HepG2 (cell line): ENCODE measurements around the gene SHANK3. TPM values are rescaled to one million over a fixed set of nuclear protein-coding genes. Genes with fewer than 3 reads are reported as not detected.

Source experiments
- ATAC-seq: fragments of 200-7000 bp; cut with Tn5 transposase; 3 replicates; pipeline ENCODE4 v1.9.1; 2020; ENCODE audit warnings: mild to moderate bottlenecking, moderate library complexity
- BruUV-seq: library from RNA; stranded (reverse); fragments of 400-500 nt; replicated peaks from 2 replicates; lab custom pipeline; 2021; lab: Mats Ljungman, UMichigan
- CTCF ChIA-PET: fragments of 300-600 bp; formaldehyde crosslinking; extraction: SDS; loops from one replicate; lab custom pipeline; 2021; ENCODE audit warnings: low total read pairs, inconsistent platforms, low intra/inter-chr PET ratio; lab: Yijun Ruan, JAX
- POLR2A ChIA-PET: fragments of 350-600 bp; sonication (Branson Sonifier 250); formaldehyde crosslinking; loops from one replicate; lab custom pipeline; 2020; ENCODE audit warnings: antibody characterized with exemption, inconsistent platforms; lab: Yijun Ruan, JAX
- DNase-seq: peaks from one replicate; pipeline ENCODE4 v3.0.0-alpha.2; 2015; ENCODE audit warnings: low spot score
- FAIRE-seq: peaks from 3 replicates; lab custom pipeline; 2011; peaks lifted over from hg19 to GRCh38; lab: Jason Lieb, UNC
- H2AFZ ChIP-seq: one replicate; pipeline ENCODE4 v1.6.1; 2011; ENCODE audit warnings: low read length, inconsistent platforms
- H3K27ac ChIP-seq: fragments of 300-600 bp; 3 replicates; pipeline ENCODE4 v1.8.0; 2011; ENCODE audit warnings: mixed run types, mild to moderate bottlenecking, mixed read lengths, low read length, inconsistent platforms; ENCODE audit not compliant: insufficient read depth; ENCODE audit errors: extremely low read length
- H3K27me3 ChIP-seq, 2 experiments: fragments of 200-600 bp in 1 of 2; 2 replicates in 1 of 2; 3 replicates in 1 of 2; pipeline versions ENCODE4 v1.6.0 to v1.8.0; 2011; ENCODE audit warnings: low read length in 2 of 2, mild to moderate bottlenecking in 2 of 2, moderate library complexity in 2 of 2, inconsistent platforms in 1 of 2; ENCODE audit not compliant: insufficient read depth in 2 of 2, control insufficient read depth in 1 of 2
- H3K36me3 ChIP-seq, 2 experiments: fragments of 200-600 bp in 1 of 2; replicated peaks in 1 of 2; 2 replicates in 1 of 2; 3 replicates in 1 of 2; pipeline versions ENCODE4 v1.5.1 to v1.8.0; 2011; ENCODE audit warnings: low read length in 2 of 2, inconsistent platforms in 1 of 2; ENCODE audit not compliant: insufficient read depth in 2 of 2, control insufficient read depth in 1 of 2
- H3K4me1 ChIP-seq: 2 replicates; pipeline ENCODE4 v1.5.1; 2012; ENCODE audit warnings: low read length, inconsistent platforms; ENCODE audit not compliant: insufficient read depth
- H3K4me2 ChIP-seq: 2 replicates; pipeline ENCODE4 v1.6.0; 2011; ENCODE audit warnings: low read depth, low read length, inconsistent platforms
- H3K4me3 ChIP-seq, 3 experiments: fragments of 200-600 bp in 1 of 3; sonication (generic), shearing (Covaris generic) in 1 of 3; replicated peaks in 1 of 3; 2 replicates each; pipeline ENCODE4 v1.5.1; 2011 to 2016; ENCODE audit warnings: low read length in 3 of 3, inconsistent platforms in 2 of 3, low read depth in 2 of 3, mild to moderate bottlenecking in 2 of 3, control low read depth in 1 of 3, mixed read lengths in 1 of 3; ENCODE audit not compliant: insufficient read depth in 1 of 3
- H3K79me2 ChIP-seq: one replicate; pipeline ENCODE4 v1.6.1; 2011; ENCODE audit warnings: low read length, inconsistent platforms; ENCODE audit not compliant: insufficient read depth
- H3K9ac ChIP-seq: 2 replicates; pipeline ENCODE4 v1.6.0; 2011; ENCODE audit warnings: mild to moderate bottlenecking, low read depth, low read length, inconsistent platforms; ENCODE audit not compliant: insufficient read depth
- H3K9me3 ChIP-seq: 2 replicates; pipeline ENCODE4 v1.5.1; 2012; ENCODE audit warnings: mild to moderate bottlenecking, low read length
- H4K20me1 ChIP-seq: 2 replicates; pipeline ENCODE4 v1.6.0; 2011; ENCODE audit warnings: inconsistent platforms, mild to moderate bottlenecking, low read length, moderate library complexity; ENCODE audit not compliant: insufficient read depth
- ARHGAP35 ChIP-seq: sonication (generic); formaldehyde crosslinking; IDR thresholded peaks from 2 replicates; pipeline ENCODE4 v1.9.0; 2022; ENCODE audit warnings: mild to moderate bottlenecking, inconsistent platforms, moderate library complexity, missing genetic modification reagents, borderline replicate concordance
- GRHL1 ChIP-seq: sonication (generic); formaldehyde crosslinking; conservative IDR thresholded peaks from 2 replicates; pipeline ENCODE4 v1.8.0; 2022; ENCODE audit warnings: missing genetic modification reagents
- ISX ChIP-seq: sonication (generic); formaldehyde crosslinking; conservative IDR thresholded peaks from 2 replicates; pipeline ENCODE4 v1.5.0; 2020; ENCODE audit warnings: missing genetic modification reagents
- NFE2 ChIP-seq: sonication (generic); formaldehyde crosslinking; IDR thresholded peaks from 2 replicates; pipeline ENCODE4 v1.4.0; 2020; ENCODE audit warnings: missing genetic modification reagents
- SRSF4 ChIP-seq: fragments of 200-400 bp; formaldehyde crosslinking; IDR thresholded peaks from one replicate; pipeline ENCODE4 v1.6.1; 2018; ENCODE audit warnings: mild to moderate bottlenecking, low read depth, low read length, moderate library complexity; ENCODE audit not compliant: poor library complexity, severe bottlenecking
- YEATS4 ChIP-seq: sonication (generic); formaldehyde crosslinking; IDR thresholded peaks from 2 replicates; pipeline ENCODE4 v1.4.0; 2020; ENCODE audit warnings: missing genetic modification reagents, borderline replicate concordance
- ZBTB33 ChIP-seq: sonication (generic); formaldehyde crosslinking; IDR thresholded peaks from 2 replicates; pipeline ENCODE4 v1.4.0; 2020; ENCODE audit warnings: missing genetic modification reagents
- ZHX2 ChIP-seq, 2 experiments: sonication (generic) in 1 of 2; formaldehyde crosslinking in 1 of 2; IDR thresholded peaks; 2 replicates each; pipeline versions ENCODE4 v1.6.1 to v1.9.0; 2014 to 2022; ENCODE audit warnings: antibody characterized with exemption in 1 of 2, borderline replicate concordance in 1 of 2, inconsistent platforms in 1 of 2, low read depth in 1 of 2, missing genetic modification reagents in 1 of 2
- ZMAT3 ChIP-seq: sonication (generic); formaldehyde crosslinking; conservative IDR thresholded peaks from 2 replicates; pipeline ENCODE4 v1.7.0; 2021; ENCODE audit warnings: missing genetic modification reagents
- ZNF232 ChIP-seq: sonication (generic); formaldehyde crosslinking; IDR thresholded peaks from 2 replicates; pipeline ENCODE4 v1.4.0; 2020; ENCODE audit warnings: missing genetic modification reagents, borderline replicate concordance
- ZNF337 ChIP-seq: sonication (generic); formaldehyde crosslinking; IDR thresholded peaks from 2 replicates; pipeline ENCODE4 v1.5.1; 2020; ENCODE audit warnings: missing genetic modification reagents, low read depth, mild to moderate bottlenecking, borderline replicate concordance
- ZNF598 ChIP-seq: sonication (generic); formaldehyde crosslinking; IDR thresholded peaks from 2 replicates; pipeline ENCODE4 v1.5.1; 2020; ENCODE audit warnings: mild to moderate bottlenecking, missing genetic modification reagents, borderline replicate concordance
- ZNF619 ChIP-seq: sonication (generic); formaldehyde crosslinking; IDR thresholded peaks from 2 replicates; pipeline ENCODE4 v1.4.0; 2020; ENCODE audit warnings: mild to moderate bottlenecking, missing genetic modification reagents
- ZNF747 ChIP-seq: sonication (generic); formaldehyde crosslinking; IDR thresholded peaks from 2 replicates; pipeline ENCODE4 v1.8.1; 2023; ENCODE audit warnings: missing genetic modification reagents, mild to moderate bottlenecking, borderline replicate concordance
- ZNF772 ChIP-seq: sonication (generic); formaldehyde crosslinking; IDR thresholded peaks from 2 replicates; pipeline ENCODE4 v1.5.0; 2020; ENCODE audit warnings: mild to moderate bottlenecking, missing genetic modification reagents
- WGBS: methylation state at CpG from one replicate; pipeline ENCODE4 v1.1.6; 2017; ENCODE audit warnings: low lambda C conversion rate; 5-methylcytosine and 5-hydroxymethylcytosine counted together
- in situ Hi-C: cut with HindIII; loops from 2 replicates; pipeline ENCODE4 v1.10.0; 2017; ENCODE audit warnings: low pct_unique_long_range_greater_than_20kb; ENCODE audit not compliant: extremely low pct_ligation_motif_present
- intact Hi-C: fragments of 100-400 bp; cut with micrococcal nuclease; formaldehyde crosslinking; loops from one replicate; pipeline ENCODE4 v1.10.0; 2022; ENCODE audit not compliant: unreplicated experiment
- polyA plus RNA-seq, 8 experiments: library from polyadenylated mRNA; depleted of rRNA in 3 of 8; stranded (reverse) in 7 of 8; unstranded in 1 of 8; fragments of >200 nt; fragmentation: Illumina TruSeq in 4 of 8; extraction: Trizol in 4 of 8; gene quantifications; 2 replicates each; pipeline versions ENCODE4 v1.2.1 to v1.2.3, GENCODE V29; 2011 to 2016; ENCODE audit warnings: low read depth in 4 of 8, missing spikeins in 1 of 8, mixed read lengths in 1 of 8; ENCODE audit not compliant: insufficient read depth in 1 of 8
- total RNA-seq, 5 experiments: library from RNA; depleted of rRNA; stranded (reverse); fragments of >200 nt; fragmentation: Illumina TruSeq; extraction: Trizol; gene quantifications; 2 replicates each; pipeline ENCODE4 v1.2.3, GENCODE V29; 2016; ENCODE audit warnings: low read depth in 1 of 5

SHANK3 gene
- total and polyA plus RNA-seq, 2 of the 13 experiments (the other 11 are each of a cell fraction or from before 2014, with no cell fraction given) = 2.9 to 4.6 TPM

GRCh38 chr22:50693462-50693861 lies 20.8 kb downstream of the SHANK3 start:
- DNase-seq (no peak), FAIRE-seq (no peak), ATAC-seq (no peak)
- peaks cover 5% of the 10 kb centered on the region for H3K79me2 ChIP-seq
- no peak overlapping the region for H2AFZ ChIP-seq
- no peak overlapping the region for H3K4me3 ChIP-seq
- in situ Hi-C loops = no loop called here
- 93% methylated on average over 6 of the region's 6 CpGs for WGBS
- BruUV-seq = no TSS peak
- H3K4me1 ChIP-seq = peaks cover 7% of the 10 kb centered on the region
- no peaks in the 10 kb centered on the region for H3K27me3 ChIP-seq
- H3K9me3 ChIP-seq = no peaks in the 10 kb centered on the region
- H3K4me2 ChIP-seq = no peak overlapping the region
- no peak overlapping the region for H3K27ac ChIP-seq
- CTCF ChIA-PET = no interaction called here
- intact Hi-C loops = loop anchor here (5.0 kb wide), 1 partner anchor 51 kb away; no protein-coding TSS in a partner anchor
- POLR2A ChIA-PET = no interaction called here
- H3K36me3 ChIP-seq = no peaks in the 10 kb centered on the region
- no peaks in the 10 kb centered on the region for H4K20me1 ChIP-seq
- no peak overlapping the region for H3K9ac ChIP-seq
- TF ChIP-seq ISX (CRISPR knock-in tag) (no peak), SRSF4 (no peak), ZNF598 (no peak), ZNF772 (no peak), ZNF337 (CRISPR knock-in tag) (no peak), ARHGAP35 (CRISPR knock-in tag) (no peak), ZNF232 (no peak), GRHL1 (CRISPR knock-in tag) (no peak), ZMAT3 (CRISPR knock-in tag) (no peak), ZNF619 (CRISPR knock-in tag) (no peak), ZNF747 (CRISPR knock-in tag) (no peak), YEATS4 (CRISPR knock-in tag) (no peak), ZBTB33 (CRISPR knock-in tag) (no peak), NFE2 (CRISPR knock-in tag) (no peak), ZHX2 (IDR thresholded peaks at IDR 0.05; ENCODE audit: low read depth) (no peak), ZHX2 (CRISPR knock-in tag; IDR thresholded peaks at IDR 0.05; ENCODE audit: borderline replicate concordance) (no peak)
